CD4-positive, alpha-beta T cell treated with Interleukin-12 subunit alpha and Interleukin-12 subunit beta, for 1 hour (primary cell): ENCODE data around the gene MS4A4A.

ENCODE experiments used
- DNase-seq: peaks from one replicate; pipeline ENCODE4 v3.0.0-alpha.2; 2020

MS4A4A gene

DNA sequence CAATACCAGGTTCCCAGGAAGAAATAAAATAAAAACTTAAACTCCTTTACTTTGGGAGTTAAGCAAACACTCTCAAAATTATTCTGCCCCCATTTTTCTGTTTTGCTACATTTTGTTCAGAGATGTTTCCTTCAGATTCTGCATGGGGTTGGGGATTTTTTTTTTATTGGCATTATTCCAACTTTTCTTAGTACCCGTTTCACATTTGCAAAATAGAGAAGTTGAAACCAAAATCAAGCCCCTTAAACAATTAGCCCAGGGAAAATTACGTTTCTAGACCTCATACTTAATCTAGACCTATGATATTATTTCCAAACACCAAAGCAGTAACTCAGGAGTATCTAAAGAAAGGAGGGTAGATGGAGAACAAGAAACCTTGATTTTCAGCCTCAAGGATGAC is 77.3 kb downstream of the MS4A4A start:
- no peak for DNase-seq
